NCI-H2029 (cell line): Measurements from ENCODE around the gene FBXO44.

Source experiments
- DNase-seq: peaks from one replicate; lab custom pipeline; 2025; lab: John Stamatoyannopoulos, UW

The FBXO44 gene

GRCh38 chr1:11659748-11660147 lies 5.1 kb downstream of the FBXO44 start:
- no peak for DNase-seq

- DNase-seq = no peak
Observed at GRCh38 chr1:11661103-11661502, 6.4 kb downstream of the FBXO44 start.

GRCh38 chr1:11664336-11665065 lies 9.8 kb downstream of the FBXO44 start:
- DNase-seq = no peak

GRCh38 chr1:11668516-11668915 lies 13.8 kb downstream of the FBXO44 start:
- DNase-seq = no peak

- DNase-seq = no peak
Observed at GRCh38 chr1:11670747-11671146, 16.1 kb downstream of the FBXO44 start.

- no peak for DNase-seq
Observed at GRCh38 chr1:11671205-11671543, 16.5 kb downstream of the FBXO44 start.

- DNase-seq = no peak
Observed at GRCh38 chr1:11671544-11672286, 17.0 kb downstream of the FBXO44 start.

GRCh38 chr1:11673089-11673769 lies 18.6 kb downstream of the FBXO44 start:
- DNase-seq = no peak

GRCh38 chr1:11674488-11674887 lies 19.8 kb downstream of the FBXO44 start:
- no peak for DNase-seq

- no peak for DNase-seq
Observed at GRCh38 chr1:11675325-11675724, 20.6 kb downstream of the FBXO44 start.

GRCh38 chr1:11676386-11677103 lies 21.9 kb downstream of the FBXO44 start:
- DNase-seq = no peak

GRCh38 chr1:11678442-11678841 lies 23.8 kb downstream of the FBXO44 start:
- no peak for DNase-seq

- no peak for DNase-seq
Observed at GRCh38 chr1:11680270-11681070, 25.8 kb downstream of the FBXO44 start.

- peak; percentile 47 for DNase-seq
Observed at GRCh38 chr1:11681071-11681771, 26.5 kb downstream of the FBXO44 start, which contains the start of gene MAD2L2. MAD2L2 (minus strand) TSS chr1:11681148; CDS start chr1:11680601, 547 bp downstream.

- DNase-seq = no peak
Observed at GRCh38 chr1:11682287-11682771, 27.7 kb downstream of the FBXO44 start.

- DNase-seq = no peak
Observed at GRCh38 chr1:11682799-11683198, 28.1 kb downstream of the FBXO44 start.

GRCh38 chr1:11684070-11684469 lies 29.4 kb downstream of the FBXO44 start:
- DNase-seq = no peak

- DNase-seq = no peak
Observed at GRCh38 chr1:11685210-11685752, 30.6 kb downstream of the FBXO44 start.

- DNase-seq = no peak
Observed at GRCh38 chr1:11688506-11688905, 33.8 kb downstream of the FBXO44 start.
